ENCODE data around the gene SRR. TPM values are rescaled to one million over a fixed set of nuclear protein-coding genes. Genes with fewer than 3 reads are reported as not detected.

Gene SRR
- total and polyA plus RNA-seq, 9 of the 15 experiments (the other 6 are each of a cell fraction or from before 2014, with no cell fraction given) = 5.0 to 19.4 (median 7.9) TPM

DNA sequence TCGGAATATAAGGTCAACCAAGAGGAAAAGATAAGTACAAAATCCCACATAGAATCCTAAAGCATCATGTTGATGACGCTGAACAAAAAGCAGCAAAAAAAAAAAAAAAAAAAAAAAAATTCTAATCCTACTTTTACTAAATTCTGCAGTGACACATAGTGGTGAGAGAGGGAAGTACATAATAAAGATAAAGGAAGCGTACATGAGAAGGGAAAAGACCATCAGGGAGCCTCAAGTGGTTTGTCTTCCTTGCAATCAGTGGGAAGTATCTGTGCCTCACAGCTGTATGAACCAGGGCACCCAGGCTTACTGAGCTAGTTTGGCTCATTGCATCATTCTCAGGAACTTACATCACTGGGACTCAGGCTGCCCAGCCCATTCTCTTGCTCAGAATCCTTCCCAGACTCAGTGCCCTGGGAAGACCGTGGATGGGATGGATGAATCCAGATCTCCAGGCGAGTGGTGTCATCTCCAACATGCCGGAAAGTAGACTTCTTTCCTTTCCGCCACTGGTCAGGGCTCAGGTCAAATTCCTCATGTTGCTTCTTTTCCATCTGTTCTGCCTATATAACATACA is 21.4 kb upstream of the SRR start (continued):
- TF ChIP-seq, protein P1, sequence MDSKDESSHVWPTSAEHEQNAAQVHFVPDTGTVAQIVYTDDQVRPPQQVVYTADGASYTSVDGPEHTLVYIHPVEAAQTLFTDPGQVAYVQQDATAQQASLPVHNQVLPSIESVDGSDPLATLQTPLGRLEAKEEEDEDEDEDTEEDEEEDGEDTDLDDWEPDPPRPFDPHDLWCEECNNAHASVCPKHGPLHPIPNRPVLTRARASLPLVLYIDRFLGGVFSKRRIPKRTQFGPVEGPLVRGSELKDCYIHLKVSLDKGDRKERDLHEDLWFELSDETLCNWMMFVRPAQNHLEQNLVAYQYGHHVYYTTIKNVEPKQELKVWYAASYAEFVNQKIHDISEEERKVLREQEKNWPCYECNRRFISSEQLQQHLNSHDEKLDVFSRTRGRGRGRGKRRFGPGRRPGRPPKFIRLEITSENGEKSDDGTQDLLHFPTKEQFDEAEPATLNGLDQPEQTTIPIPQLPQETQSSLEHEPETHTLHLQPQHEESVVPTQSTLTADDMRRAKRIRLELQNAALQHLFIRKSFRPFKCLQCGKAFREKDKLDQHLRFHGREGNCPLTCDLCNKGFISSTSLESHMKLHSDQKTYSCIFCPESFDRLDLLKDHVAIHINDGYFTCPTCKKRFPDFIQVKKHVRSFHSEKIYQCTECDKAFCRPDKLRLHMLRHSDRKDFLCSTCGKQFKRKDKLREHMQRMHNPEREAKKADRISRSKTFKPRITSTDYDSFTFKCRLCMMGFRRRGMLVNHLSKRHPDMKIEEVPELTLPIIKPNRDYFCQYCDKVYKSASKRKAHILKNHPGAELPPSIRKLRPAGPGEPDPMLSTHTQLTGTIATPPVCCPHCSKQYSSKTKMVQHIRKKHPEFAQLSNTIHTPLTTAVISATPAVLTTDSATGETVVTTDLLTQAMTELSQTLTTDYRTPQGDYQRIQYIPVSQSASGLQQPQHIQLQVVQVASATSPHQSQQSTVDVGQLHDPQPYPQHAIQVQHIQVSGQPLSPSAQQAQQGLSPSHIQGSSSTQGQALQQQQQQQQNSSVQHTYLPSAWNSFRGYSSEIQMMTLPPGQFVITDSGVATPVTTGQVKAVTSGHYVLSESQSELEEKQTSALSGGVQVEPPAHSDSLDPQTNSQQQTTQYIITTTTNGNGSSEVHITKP (IDR thresholded peaks at IDR 0.05; ENCODE audit: partially characterized antibody) = peak; percentile 10
- TF ChIP-seq MYC (IDR thresholded peaks at IDR 0.05; ENCODE audit: low read depth, low read length) (no peak), MYC (CRISPR knock-in tag; IDR thresholded peaks at IDR 0.05; ENCODE audit: borderline replicate concordance, low read depth) (no peak), FOXK2 (conservative IDR thresholded peaks at IDR 0.05 in 1 of 2, IDR thresholded peaks at IDR 0.05 in 1 of 2; ENCODE audit: low read depth in 2 of 2) (peak in 1 of 2 experiments; percentile 22; a peak in 1 of 4 replicates), ZKSCAN8 (CRISPR knock-in tag; IDR thresholded peaks at IDR 0.05) (peak; percentile 42; the same call in 1 of the 2 replicates), TRIM24 (IDR thresholded peaks at IDR 0.05) (peak; percentile 29 to 35; a peak in 1 of 4 replicates), ZNF589 (CRISPR knock-in tag; IDR thresholded peaks at IDR 0.05; ENCODE audit: low read depth) (peak; percentile 90), ATF7 (IDR thresholded peaks at IDR 0.05) (peak; percentile 71; the same call in 1 of the 2 replicates), ZFP91 (CRISPR knock-in tag; IDR thresholded peaks at IDR 0.05) (no peak), CEBPG (CRISPR knock-in tag; IDR thresholded peaks at IDR 0.05) (peak; percentile 92), CEBPG (tag; conservative IDR thresholded peaks at IDR 0.05 in 1 of 2, IDR thresholded peaks at IDR 0.05 in 1 of 2) (peak; percentile 57 to 98), MECOM (CRISPR knock-in tag; IDR thresholded peaks at IDR 0.05) (0 out of 2 replicates have a peak, but pooled peaks have one; percentile 36), TCF3 (CRISPR knock-in tag; IDR thresholded peaks at IDR 0.05) (peak; percentile 24; the same call in 1 of the 2 replicates), CTBP1 (IDR thresholded peaks at IDR 0.05; ENCODE audit: borderline replicate concordance) (peak; percentile 53; the same call in 1 of the 2 replicates), SMAD4 (CRISPR knock-in tag; conservative IDR thresholded peaks at IDR 0.05) (peak; percentile 81), TFAP4 (CRISPR knock-in tag; IDR thresholded peaks at IDR 0.05; ENCODE audit: borderline replicate concordance) (peak; percentile 82), SMARCA4 (IDR thresholded peaks at IDR 0.05) (peak; percentile 25; the same call in 1 of the 2 replicates), RAD21 (CRISPR knock-in tag; conservative IDR thresholded peaks at IDR 0.05 in 1 of 2, IDR thresholded peaks at IDR 0.05 in 1 of 2) (peak in 1 of 2 experiments; percentile 20; a peak in 1 of 4 replicates), CXXC5 (CRISPR knock-in tag; IDR thresholded peaks at IDR 0.05) (peak; percentile 43; the same call in 1 of the 2 replicates)
